K562 (cell line): ENCODE data around the gene PRSS22. TPM values are rescaled to one million over a fixed set of nuclear protein-coding genes. Genes with fewer than 3 reads are reported as not detected.

Source experiments
- ATAC-seq: fragments of 200-7000 bp; cut with Tn5 transposase; 3 replicates; pipeline ENCODE4 v1.9.1; 2020; ENCODE audit warnings: moderate library complexity
- BruUV-seq: library from RNA; stranded (reverse); fragments of 400-500 nt; replicated peaks from 2 replicates; lab custom pipeline; 2021; lab: Mats Ljungman, UMichigan
- CTCF ChIA-PET: fragments of 300-600 bp; formaldehyde crosslinking; extraction: SDS; loops from one replicate; lab custom pipeline; 2021; ENCODE audit warnings: low intra/inter-chr PET ratio; lab: Yijun Ruan, JAX
- POLR2A ChIA-PET: fragments of 300-600, 350-650 bp; sonication (Branson Sonifier 250); formaldehyde crosslinking; extraction: SDS; loops from one replicate; lab custom pipeline; 2021; ENCODE audit warnings: antibody characterized with exemption, inconsistent platforms; lab: Yijun Ruan, JAX
- DNase-seq, 4 experiments: peaks; one replicate each; pipeline versions ENCODE4 v3.0.0 to v3.0.0-alpha.2; 2011 to 2018; ENCODE audit warnings: low spot score in 3 of 4, mixed read lengths in 3 of 4; ENCODE audit errors: extremely low read depth in 1 of 4
- FAIRE-seq: peaks from 2 replicates; lab custom pipeline; 2011; peaks lifted over from hg19 to GRCh38; lab: Jason Lieb, UNC
- H2AFZ ChIP-seq: 2 replicates; pipeline ENCODE4 v1.6.0; 2011; ENCODE audit warnings: low read depth, low read length, control low read depth, inconsistent platforms
- H3K27ac ChIP-seq: fragments of 200-600 bp; 3 replicates; pipeline ENCODE4 v1.8.0; 2011; ENCODE audit warnings: low read depth, mild to moderate bottlenecking, control low read depth, inconsistent platforms, low read length, moderate library complexity, mixed read lengths; ENCODE audit errors: extremely low read depth
- H3K27me3 ChIP-seq, 2 experiments: fragments of 300-600 bp in 1 of 2; 2 replicates in 1 of 2; 3 replicates in 1 of 2; pipeline versions ENCODE4 v1.6.0 to v1.8.0; 2011; ENCODE audit warnings: inconsistent platforms in 2 of 2, low read length in 2 of 2, mild to moderate bottlenecking in 1 of 2, mixed read lengths in 1 of 2, moderate library complexity in 1 of 2; ENCODE audit not compliant: control insufficient read depth in 2 of 2, insufficient read depth in 2 of 2
- H3K36me3 ChIP-seq: fragments of 300-600 bp; 3 replicates; pipeline ENCODE4 v1.8.0; 2011; ENCODE audit warnings: mild to moderate bottlenecking, low read length, inconsistent platforms; ENCODE audit not compliant: control insufficient read depth, insufficient read depth
- H3K4me1 ChIP-seq, 2 experiments: fragments of 200-600 bp in 1 of 2; replicated peaks in 1 of 2; 2 replicates in 1 of 2; 3 replicates in 1 of 2; pipeline versions ENCODE4 v1.5.1 to v1.8.0; 2011; ENCODE audit warnings: inconsistent platforms in 2 of 2, low read length in 2 of 2, mild to moderate bottlenecking in 1 of 2, mixed read lengths in 1 of 2, moderate library complexity in 1 of 2; ENCODE audit not compliant: control insufficient read depth in 2 of 2, insufficient read depth in 2 of 2
- H3K4me2 ChIP-seq: 2 replicates; pipeline ENCODE4 v1.6.1; 2011; ENCODE audit warnings: low read length, control low read depth, inconsistent platforms, mixed read lengths; ENCODE audit not compliant: insufficient read depth
- H3K4me3 ChIP-seq: fragments of 200-600 bp; sonication (generic), shearing (Covaris generic); 2 replicates; pipeline ENCODE4 v1.5.1; 2016; ENCODE audit warnings: control low read depth, inconsistent platforms
- H3K79me2 ChIP-seq: fragments of 200-600 bp; 3 replicates; pipeline ENCODE4 v1.8.0; 2011; ENCODE audit warnings: low read length, inconsistent platforms; ENCODE audit not compliant: control insufficient read depth, insufficient read depth
- H3K9ac ChIP-seq, 2 experiments: 2 replicates each; pipeline versions ENCODE4 v1.6.0 to v1.6.1; 2011; ENCODE audit warnings: low read depth in 2 of 2, low read length in 2 of 2, control low read depth in 1 of 2, inconsistent platforms in 1 of 2, mild to moderate bottlenecking in 1 of 2, mixed read lengths in 1 of 2; ENCODE audit not compliant: insufficient read depth in 1 of 2
- H3K9me1 ChIP-seq: one replicate; pipeline ENCODE4 v1.6.0; 2011; ENCODE audit warnings: inconsistent platforms, mild to moderate bottlenecking, low read length, moderate library complexity; ENCODE audit not compliant: control insufficient read depth, insufficient read depth
- H3K9me3 ChIP-seq: replicated peaks from 2 replicates; pipeline ENCODE4 v1.5.1; 2011; ENCODE audit warnings: low read depth, low read length, inconsistent platforms; ENCODE audit not compliant: control insufficient read depth, insufficient read depth
- H4K20me1 ChIP-seq: replicated peaks from 2 replicates; pipeline ENCODE4 v1.6.1; 2011; ENCODE audit warnings: low read length, inconsistent platforms, mixed read lengths; ENCODE audit not compliant: control insufficient read depth, insufficient read depth
- CBX3 ChIP-seq, 2 experiments: IDR thresholded peaks; 1 replicate in 1 of 2; 2 replicates in 1 of 2; pipeline ENCODE4 v1.6.1; 2012; ENCODE audit warnings: inconsistent platforms in 2 of 2, low read length in 2 of 2, borderline replicate concordance in 1 of 2, control low read depth in 1 of 2
- SRF ChIP-seq, 2 experiments: fragments of 250-450, 450-650 bp in 1 of 2; sonication (Bioruptor Pico) in 1 of 2; sonication (generic) in 1 of 2; formaldehyde crosslinking; IDR thresholded peaks; 2 replicates each; pipeline versions ENCODE4 v1.5.0 to v1.5.1; 2020 to 2022; ENCODE audit warnings: mild to moderate bottlenecking in 1 of 2, missing genetic modification reagents in 1 of 2
- TRIM28 ChIP-seq: fragments of 450-650 bp; IDR thresholded peaks from 2 replicates; pipeline ENCODE4 v1.6.1; 2017
- WGBS: fragments of 100-300 bp; shearing (Covaris generic); methylation state at CpG from one replicate; pipeline ENCODE4 v1.1.6; 2016; ENCODE audit warnings: low coverage, mixed read lengths; ENCODE audit not compliant: insufficient coverage; ENCODE audit errors: missing lambda C conversion rate; 5-methylcytosine and 5-hydroxymethylcytosine counted together
- in situ Hi-C: fragments of 300-500 bp; cut with MboI; formaldehyde crosslinking; loops from 4 replicates; pipeline ENCODE4 v1.15.0; 2018; ENCODE audit warnings: inconsistent platforms, mixed read lengths
- intact Hi-C: fragments of 100-400 bp; cut with micrococcal nuclease; formaldehyde crosslinking; loops from 2 replicates; pipeline ENCODE4 v1.14.2; 2022
- polyA plus RNA-seq, 8 experiments: library from polyadenylated mRNA; depleted of rRNA in 4 of 8; stranded (reverse) in 5 of 8; unstranded in 3 of 8; fragments of >200 nt; fragmentation: Nextera tagmentation in 2 of 8; fragmentation: Illumina TruSeq in 1 of 8; extraction: Ambion mirVana in 2 of 8; extraction: Trizol in 1 of 8; gene quantifications; 2 replicates each; pipeline versions ENCODE4 v1.2.1 to v1.2.3, GENCODE V29; 2011 to 2014; ENCODE audit warnings: inconsistent platforms in 1 of 8, missing spikeins in 1 of 8
- total RNA-seq, 7 experiments: library from RNA; depleted of rRNA in 6 of 7; stranded (reverse); fragments of >200 nt in 6 of 7; fragmentation: Illumina TruSeq in 2 of 7; extraction: Trizol in 2 of 7; gene quantifications; 2 replicates each; pipeline versions ENCODE4 v1.2.1 to v1.2.3, GENCODE V29; 2011 to 2021; ENCODE audit warnings: low replicate concordance in 1 of 7

Gene PRSS22
- total and polyA plus RNA-seq, 9 of the 15 experiments (the other 6 are each of a cell fraction or from before 2014, with no cell fraction given), result 0.13 to 0.42 TPM; not detected in 7

DNA sequence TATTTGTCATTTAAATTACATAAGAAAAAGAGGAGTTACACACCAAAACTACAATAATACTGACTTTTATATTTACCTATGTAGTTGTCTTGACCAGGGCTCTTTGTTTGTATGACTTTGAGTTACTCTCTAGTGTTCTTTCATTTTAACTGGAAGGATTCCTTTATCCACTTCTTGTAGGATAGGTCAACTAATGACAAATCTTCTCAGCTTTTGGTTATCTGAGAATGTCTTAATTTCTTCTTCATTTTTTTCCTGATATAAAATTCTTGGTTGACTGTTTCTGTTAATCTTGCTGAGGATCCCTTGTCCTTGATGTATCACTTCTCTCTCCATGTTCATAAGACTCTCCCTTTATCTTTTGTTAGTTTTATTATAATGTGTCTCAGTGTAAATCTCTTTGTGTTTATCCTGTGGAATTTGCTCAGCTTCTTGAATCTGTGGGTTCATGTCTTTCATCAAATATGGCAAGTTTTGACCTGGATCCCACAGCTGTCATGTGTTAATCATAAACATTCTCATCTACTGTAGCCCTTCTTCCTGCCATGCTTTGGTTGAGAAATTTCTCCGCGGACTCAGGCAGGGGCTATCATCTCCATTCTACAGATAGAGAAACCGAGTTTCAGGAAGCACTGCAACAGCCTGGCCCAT lies 54.3 kb downstream of the PRSS22 start:
- FAIRE-seq, result no peak
- peaks cover 4% of the 10 kb centered on the region; the same call in 1 of the 2 replicates for H3K9me3 ChIP-seq

More for the DNA sequence above, 54.3 kb downstream of the PRSS22 start:
- no peak for ATAC-seq
- WGBS, result 5% methylated on average over 3 of the region's 3 CpGs
- Histone ChIP-seq H3K4me2 (no peak overlapping the region), H4K20me1 (no peaks in the 10 kb centered on the region), H2AFZ (no peak overlapping the region), H3K79me2 (no peaks in the 10 kb centered on the region), H3K27me3 (peaks cover 2 to 37% of the 10 kb centered on the region in 2 experiments; a peak in 4 of 5 replicates), H3K36me3 (no peaks in the 10 kb centered on the region), H3K27ac (no peak overlapping the region), H3K9ac (no peak overlapping the region), H3K4me1 (peaks cover 0 to 5% of the 10 kb centered on the region in 2 experiments; a peak in 2 of 5 replicates), H3K9me1 (no peaks in the 10 kb centered on the region), H3K4me3 (no peak overlapping the region)
- POLR2A ChIA-PET, result interaction anchor here (0.6 to 0.7 kb wide), 2 partner anchors 20 to 123 kb away, joined by 3 read pairs; no protein-coding TSS in a partner anchor
- intact Hi-C loops, result no loop called here
- no peak for DNase-seq
- TF ChIP-seq TRIM28 (peak; percentile 43; the same call in 1 of the 2 replicates), CBX3 (IDR thresholded peaks at IDR 0.05; ENCODE audit: borderline replicate concordance in 1 of 2, low read length in 2 of 2) (peak in 1 of 2 experiments; percentile 69; a peak in 1 of 3 replicates), SRF (CRISPR knock-in tag; IDR thresholded peaks at IDR 0.05) (no peak)
- CTCF ChIA-PET, result no interaction called here
- BruUV-seq, result no TSS peak
- in situ Hi-C loops, result no loop called here

Other genes starting within 250 kb of the PRSS22 start
Only the 7 nearest of the 22 such genes appear.
- gene ELOB, start 80.9 kb downstream of the PRSS22 start, total RNA-seq (2014; rRNA removed), result 285 and 395 TPM in 2 replicates
- 29.4 and 63.2 TPM in 2 replicates for gene ELOB, start 80.9 kb downstream of the PRSS22 start, total RNA-seq (2014; rRNA removed; fragmentation: Illumina TruSeq; extraction: Trizol)
- gene ELOB, start 80.9 kb downstream of the PRSS22 start, total RNA-seq (2015; rRNA removed; fragmentation: Illumina TruSeq; extraction: Trizol), result 219 and 223 TPM in 2 replicates
- gene ELOB, start 80.9 kb downstream of the PRSS22 start, total RNA-seq (2021), result 237 and 268 TPM in 2 replicates
- 206 and 220 TPM in 2 replicates for gene ELOB, start 80.9 kb downstream of the PRSS22 start, polyA plus RNA-seq (2011; rRNA removed)
- gene ELOB, start 80.9 kb downstream of the PRSS22 start, polyA plus RNA-seq (2014; fragmentation: Illumina TruSeq; extraction: Trizol), result 180 and 344 TPM in 2 replicates
- gene ELOB, start 80.9 kb downstream of the PRSS22 start, polyA plus RNA-seq (2014; fragmentation: Nextera tagmentation; extraction: Ambion mirVana), result 100 to 1,000 TPM; 764 to 791 TPM
- gene ELOB, start 80.9 kb downstream of the PRSS22 start, polyA plus RNA-seq (2014; rRNA removed), result 298 and 313 TPM in 2 replicates
- not detected in 2 replicates for gene PRSS33, start 70.6 kb downstream of the PRSS22 start, total RNA-seq (2014; rRNA removed)
- not detected in 2 replicates for gene PRSS33, start 70.6 kb downstream of the PRSS22 start, total RNA-seq (2014; rRNA removed; fragmentation: Illumina TruSeq; extraction: Trizol)
- gene PRSS33, start 70.6 kb downstream of the PRSS22 start, total RNA-seq (2015; rRNA removed; fragmentation: Illumina TruSeq; extraction: Trizol), result not detected in 2 replicates
- gene PRSS33, start 70.6 kb downstream of the PRSS22 start, total RNA-seq (2021), result not detected in 2 replicates
- gene PRSS33, start 70.6 kb downstream of the PRSS22 start, polyA plus RNA-seq (2011; rRNA removed), result not detected in 2 replicates
- gene PRSS33, start 70.6 kb downstream of the PRSS22 start, polyA plus RNA-seq (2014; fragmentation: Illumina TruSeq; extraction: Trizol), result not detected in 2 replicates
- gene PRSS33, start 70.6 kb downstream of the PRSS22 start, polyA plus RNA-seq (2014; fragmentation: Nextera tagmentation; extraction: Ambion mirVana), result not detected
- gene PRSS33, start 70.6 kb downstream of the PRSS22 start, polyA plus RNA-seq (2014; rRNA removed), result not detected in 2 replicates
- gene PRSS41, start 59.7 kb downstream of the PRSS22 start, total RNA-seq (2014; rRNA removed), result not detected in 2 replicates
- gene PRSS41, start 59.7 kb downstream of the PRSS22 start, total RNA-seq (2014; rRNA removed; fragmentation: Illumina TruSeq; extraction: Trizol), result not detected in 2 replicates
- not detected in 2 replicates for gene PRSS41, start 59.7 kb downstream of the PRSS22 start, total RNA-seq (2015; rRNA removed; fragmentation: Illumina TruSeq; extraction: Trizol)
- gene PRSS41, start 59.7 kb downstream of the PRSS22 start, total RNA-seq (2021), result not detected in 2 replicates
- gene PRSS41, start 59.7 kb downstream of the PRSS22 start, polyA plus RNA-seq (2011; rRNA removed), result not detected in 2 replicates
- not detected in 2 replicates for gene PRSS41, start 59.7 kb downstream of the PRSS22 start, polyA plus RNA-seq (2014; fragmentation: Illumina TruSeq; extraction: Trizol)
- gene PRSS41, start 59.7 kb downstream of the PRSS22 start, polyA plus RNA-seq (2014; fragmentation: Nextera tagmentation; extraction: Ambion mirVana), result not detected
- not detected in 2 replicates for gene PRSS41, start 59.7 kb downstream of the PRSS22 start, polyA plus RNA-seq (2014; rRNA removed)
- gene PRSS21, start 40.9 kb downstream of the PRSS22 start, total RNA-seq (2014; rRNA removed), result 61.3 and 77.8 TPM in 2 replicates
- gene PRSS21, start 40.9 kb downstream of the PRSS22 start, total RNA-seq (2014; rRNA removed; fragmentation: Illumina TruSeq; extraction: Trizol), result 41.5 and 43.6 TPM in 2 replicates
- 41.7 and 43.7 TPM in 2 replicates for gene PRSS21, start 40.9 kb downstream of the PRSS22 start, total RNA-seq (2015; rRNA removed; fragmentation: Illumina TruSeq; extraction: Trizol)
- 113 and 121 TPM in 2 replicates for gene PRSS21, start 40.9 kb downstream of the PRSS22 start, total RNA-seq (2021)
- 112 and 157 TPM in 2 replicates for gene PRSS21, start 40.9 kb downstream of the PRSS22 start, polyA plus RNA-seq (2011; rRNA removed)
- 76.1 and 104 TPM in 2 replicates for gene PRSS21, start 40.9 kb downstream of the PRSS22 start, polyA plus RNA-seq (2014; fragmentation: Illumina TruSeq; extraction: Trizol)
- gene PRSS21, start 40.9 kb downstream of the PRSS22 start, polyA plus RNA-seq (2014; fragmentation: Nextera tagmentation; extraction: Ambion mirVana), result 10 to 100 TPM; 12.1 to 21.0 TPM
- 106 and 107 TPM in 2 replicates for gene PRSS21, start 40.9 kb downstream of the PRSS22 start, polyA plus RNA-seq (2014; rRNA removed)
- 0.24 TPM in 1 of 2 replicates, not detected in the other for gene ZG16B, start 27.9 kb downstream of the PRSS22 start, total RNA-seq (2014; rRNA removed)
- not detected in 2 replicates for gene ZG16B, start 27.9 kb downstream of the PRSS22 start, total RNA-seq (2014; rRNA removed; fragmentation: Illumina TruSeq; extraction: Trizol)
- 0.25 TPM in 1 of 2 replicates, not detected in the other for gene ZG16B, start 27.9 kb downstream of the PRSS22 start, total RNA-seq (2015; rRNA removed; fragmentation: Illumina TruSeq; extraction: Trizol)
- 0.35 and 0.40 TPM in 2 replicates for gene ZG16B, start 27.9 kb downstream of the PRSS22 start, total RNA-seq (2021)
- gene ZG16B, start 27.9 kb downstream of the PRSS22 start, polyA plus RNA-seq (2011; rRNA removed), result 0.43 and 0.58 TPM in 2 replicates
- 0.40 TPM in 1 of 2 replicates, not detected in the other for gene ZG16B, start 27.9 kb downstream of the PRSS22 start, polyA plus RNA-seq (2014; fragmentation: Illumina TruSeq; extraction: Trizol)
- not detected for gene ZG16B, start 27.9 kb downstream of the PRSS22 start, polyA plus RNA-seq (2014; fragmentation: Nextera tagmentation; extraction: Ambion mirVana)
- 0.33 and 0.49 TPM in 2 replicates for gene ZG16B, start 27.9 kb downstream of the PRSS22 start, polyA plus RNA-seq (2014; rRNA removed)
- 55.5 and 69.2 TPM in 2 replicates for gene FLYWCH2, start 25.0 kb upstream of the PRSS22 start, total RNA-seq (2014; rRNA removed)
- gene FLYWCH2, start 25.0 kb upstream of the PRSS22 start, total RNA-seq (2014; rRNA removed; fragmentation: Illumina TruSeq; extraction: Trizol), result 3.5 and 4.8 TPM in 2 replicates
- 24.2 and 28.0 TPM in 2 replicates for gene FLYWCH2, start 25.0 kb upstream of the PRSS22 start, total RNA-seq (2015; rRNA removed; fragmentation: Illumina TruSeq; extraction: Trizol)
- gene FLYWCH2, start 25.0 kb upstream of the PRSS22 start, total RNA-seq (2021), result 25.4 and 28.4 TPM in 2 replicates
- gene FLYWCH2, start 25.0 kb upstream of the PRSS22 start, polyA plus RNA-seq (2011; rRNA removed), result 7.6 and 11.4 TPM in 2 replicates
- gene FLYWCH2, start 25.0 kb upstream of the PRSS22 start, polyA plus RNA-seq (2014; fragmentation: Illumina TruSeq; extraction: Trizol), result 5.8 and 22.3 TPM in 2 replicates
- gene FLYWCH2, start 25.0 kb upstream of the PRSS22 start, polyA plus RNA-seq (2014; fragmentation: Nextera tagmentation; extraction: Ambion mirVana), result 1 to 10 TPM in 1 of 2 experiments, under 1 TPM in 1; 0.70 to 1.4 TPM
- 45.7 and 52.6 TPM in 2 replicates for gene FLYWCH2, start 25.0 kb upstream of the PRSS22 start, polyA plus RNA-seq (2014; rRNA removed)
- 27.0 and 32.8 TPM in 2 replicates for gene FLYWCH1, start 53.8 kb upstream of the PRSS22 start, total RNA-seq (2014; rRNA removed)
- 2.2 and 2.5 TPM in 2 replicates for gene FLYWCH1, start 53.8 kb upstream of the PRSS22 start, total RNA-seq (2014; rRNA removed; fragmentation: Illumina TruSeq; extraction: Trizol)
- 10.3 and 11.3 TPM in 2 replicates for gene FLYWCH1, start 53.8 kb upstream of the PRSS22 start, total RNA-seq (2015; rRNA removed; fragmentation: Illumina TruSeq; extraction: Trizol)
- 32.7 and 33.6 TPM in 2 replicates for gene FLYWCH1, start 53.8 kb upstream of the PRSS22 start, total RNA-seq (2021)
- 6.1 and 8.4 TPM in 2 replicates for gene FLYWCH1, start 53.8 kb upstream of the PRSS22 start, polyA plus RNA-seq (2011; rRNA removed)
- 11.6 and 13.2 TPM in 2 replicates for gene FLYWCH1, start 53.8 kb upstream of the PRSS22 start, polyA plus RNA-seq (2014; fragmentation: Illumina TruSeq; extraction: Trizol)
- under 1 TPM; 0.18 to 0.52 TPM for gene FLYWCH1, start 53.8 kb upstream of the PRSS22 start, polyA plus RNA-seq (2014; fragmentation: Nextera tagmentation; extraction: Ambion mirVana)
- gene FLYWCH1, start 53.8 kb upstream of the PRSS22 start, polyA plus RNA-seq (2014; rRNA removed), result 18.7 and 20.4 TPM in 2 replicates